Measurements from ENCODE around the gene HSPA1B. TPM values are rescaled to one million over a fixed set of nuclear protein-coding genes. Genes with fewer than 3 reads are reported as not detected.
"Not testable (repeated sequence)": the region's sequence is repeated elsewhere in the genome, so short reads cannot be mapped to it uniquely, and the experiment has no call there.

The HSPA1B gene
- total RNA-seq, 2 donors from 2014 or later = 31.6 to 44.9 TPM

DNA sequence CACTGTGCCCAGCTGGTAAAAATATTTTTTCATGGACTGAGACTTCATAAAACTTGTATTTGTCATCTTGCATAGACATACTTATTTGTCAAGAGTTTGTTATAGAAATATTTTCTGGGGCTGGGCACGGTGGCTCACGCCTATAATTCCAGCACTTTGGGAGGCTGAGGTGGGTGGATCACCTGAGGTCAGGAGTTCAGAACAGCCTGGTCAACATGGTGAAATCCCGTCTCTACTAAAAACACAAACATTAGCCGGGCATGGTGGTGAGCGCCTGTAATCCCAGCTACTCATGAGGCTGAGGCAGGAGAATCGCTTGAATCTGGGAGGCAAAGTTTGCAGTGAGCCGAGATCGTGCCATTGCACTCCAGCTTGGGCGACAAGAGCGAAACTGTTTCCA is 18.9 kb upstream of the HSPA1B start:
- not testable (repeated sequence) for ATAC-seq (replicated peaks in 1 of 2); H3K27me3 Mint-ChIP-seq (ENCODE audit: low read depth); H3K9me3 Mint-ChIP-seq; H3K27ac Mint-ChIP-seq; H3K36me3 Mint-ChIP-seq (ENCODE audit: insufficient read depth in 2 of 2); DNase-seq; H3K4me3 Mint-ChIP-seq
- H3K4me1 Mint-ChIP-seq (ENCODE audit: low read depth) = peaks cover 46% of the 10 kb centered on the region

DNA sequence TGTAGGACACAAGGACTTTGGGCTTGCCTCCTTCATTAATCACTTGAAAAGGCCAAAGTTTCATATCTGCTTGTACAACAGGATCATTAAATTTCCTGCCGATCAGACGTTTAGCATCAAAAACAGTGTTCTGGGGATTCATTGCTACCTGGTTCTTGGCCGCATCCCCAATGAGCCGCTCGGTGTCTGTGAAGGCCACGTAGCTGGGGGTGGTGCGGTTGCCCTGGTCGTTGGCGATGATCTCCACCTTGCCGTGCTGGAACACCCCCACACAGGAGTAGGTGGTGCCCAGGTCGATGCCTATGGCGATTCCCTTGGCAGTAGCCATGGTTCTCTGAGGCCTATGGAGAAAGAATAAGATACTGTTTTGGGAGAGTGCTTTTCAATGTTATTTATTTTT is 15.9 kb upstream of the HSPA1B start:
- peak overlapping the region; percentile 100 for H3K27ac Mint-ChIP-seq
- H3K4me1 Mint-ChIP-seq (ENCODE audit: low read depth) = peaks cover 27% of the 10 kb centered on the region
- H3K36me3 Mint-ChIP-seq (ENCODE audit: insufficient read depth in 2 of 2) = peaks cover 0 to 1% of the 10 kb centered on the region in 2 donors
- H3K27me3 Mint-ChIP-seq (ENCODE audit: low read depth) = no peaks in the 10 kb centered on the region
- ATAC-seq (replicated peaks in 1 of 2) (no peak), DNase-seq (no peak)
- no peaks in the 10 kb centered on the region for H3K9me3 Mint-ChIP-seq
- H3K4me3 Mint-ChIP-seq = peak overlapping the region in 1 of 2 donors; percentile 99

- Mint-ChIP-seq H3K4me1 (ENCODE audit: low read depth) (peaks cover 32% of the 10 kb centered on the region), H3K4me3 (peak overlapping the region; percentile 97 to 99), H3K27me3 (ENCODE audit: low read depth) (no peaks in the 10 kb centered on the region), H3K36me3 (ENCODE audit: insufficient read depth in 2 of 2) (peaks cover 0 to 1% of the 10 kb centered on the region in 2 donors), H3K9me3 (no peaks in the 10 kb centered on the region), H3K27ac (peak overlapping the region; percentile 100)
- ATAC-seq (replicated peaks in 1 of 2) (no peak), DNase-seq (no peak)
Observed at GRCh38 chr6:31813465-31813849, 14.1 kb upstream of the HSPA1B start.

DNA sequence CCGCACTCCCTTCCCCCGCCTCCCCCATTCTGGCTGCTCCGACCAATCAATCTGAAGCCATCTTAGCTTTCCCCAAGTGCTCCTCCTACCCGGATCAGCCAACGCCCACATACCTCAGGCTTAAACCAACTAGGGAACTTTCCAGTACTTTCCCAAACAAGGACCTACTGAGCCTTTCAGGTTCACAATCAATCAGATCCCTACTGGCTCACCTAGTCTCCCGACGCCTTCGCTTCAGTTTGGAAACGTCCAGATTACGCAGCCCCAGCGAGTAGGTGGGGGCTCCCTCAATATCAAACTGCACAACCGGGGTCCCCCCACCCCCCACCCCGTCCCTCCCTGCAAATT is 12.9 kb upstream of the HSPA1B start:
- H3K27ac Mint-ChIP-seq = peak overlapping the region; percentile 77

GRCh38 chr6:31815025-31815838 is 12.3 kb upstream of the HSPA1B start, which contains the start of the genes HSPA1A and HSPA1L:
TSS of gene HSPA1A (plus strand) at chr6:31815543. CDS start at chr6:31815757, 214 bp downstream.
TSS of gene HSPA1L (minus strand) at chr6:31815283. CDS start at chr6:31811972, 3,311 bp downstream.
- ATAC-seq (replicated peaks in 1 of 2) (peak; percentile 16 to 19), DNase-seq (peak; percentile 63 to 70)
- Mint-ChIP-seq H3K9me3 (no peaks in the 10 kb centered on the region), H3K4me1 (ENCODE audit: low read depth) (peaks cover 43% of the 10 kb centered on the region), H3K4me3 (peak within 1 kb of the TSS; percentile 97 to 99), H3K27me3 (ENCODE audit: low read depth) (no peaks in the 10 kb centered on the region), H3K36me3 (ENCODE audit: insufficient read depth in 2 of 2) (peaks cover 0 to 1% of the 10 kb centered on the region in 2 donors), H3K27ac (peak within 1 kb of the TSS; percentile 100)

More for the DNA sequence above, 12.9 kb upstream of the HSPA1B start:
- Mint-ChIP-seq H3K27me3 (ENCODE audit: low read depth) (no peaks in the 10 kb centered on the region), H3K36me3 (ENCODE audit: insufficient read depth in 2 of 2) (peaks cover 0 to 1% of the 10 kb centered on the region in 2 donors), H3K9me3 (no peaks in the 10 kb centered on the region), H3K4me1 (ENCODE audit: low read depth) (peaks cover 38% of the 10 kb centered on the region), H3K4me3 (peak overlapping the region; percentile 97 to 99)
- peak; percentile 71 to 76 for DNase-seq
- ATAC-seq (replicated peaks in 1 of 2) = peak; percentile 26 to 32

DNA sequence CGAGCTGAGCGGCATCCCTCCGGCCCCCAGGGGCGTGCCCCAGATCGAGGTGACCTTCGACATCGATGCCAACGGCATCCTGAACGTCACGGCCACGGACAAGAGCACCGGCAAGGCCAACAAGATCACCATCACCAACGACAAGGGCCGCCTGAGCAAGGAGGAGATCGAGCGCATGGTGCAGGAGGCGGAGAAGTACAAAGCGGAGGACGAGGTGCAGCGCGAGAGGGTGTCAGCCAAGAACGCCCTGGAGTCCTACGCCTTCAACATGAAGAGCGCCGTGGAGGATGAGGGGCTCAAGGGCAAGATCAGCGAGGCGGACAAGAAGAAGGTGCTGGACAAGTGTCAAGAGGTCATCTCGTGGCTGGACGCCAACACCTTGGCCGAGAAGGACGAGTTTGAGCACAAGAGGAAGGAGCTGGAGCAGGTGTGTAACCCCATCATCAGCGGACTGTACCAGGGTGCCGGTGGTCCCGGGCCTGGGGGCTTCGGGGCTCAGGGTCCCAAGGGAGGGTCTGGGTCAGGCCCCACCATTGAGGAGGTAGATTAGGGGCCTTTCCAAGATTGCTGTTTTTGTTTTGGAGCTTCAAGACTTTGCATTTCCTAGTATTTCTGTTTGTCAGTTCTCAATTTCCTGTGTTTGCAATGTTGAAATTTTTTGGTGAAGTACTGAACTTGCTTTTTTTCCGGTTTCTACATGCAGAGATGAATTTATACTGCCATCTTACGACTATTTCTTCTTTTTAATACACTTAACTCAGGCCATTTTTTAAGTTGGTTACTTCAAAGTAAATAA is 10.2 kb upstream of the HSPA1B start:
- H3K27me3 Mint-ChIP-seq (ENCODE audit: low read depth); H3K9me3 Mint-ChIP-seq; H3K36me3 Mint-ChIP-seq (ENCODE audit: insufficient read depth in 2 of 2); DNase-seq: not testable (repeated sequence)
- Mint-ChIP-seq H3K4me1 (ENCODE audit: low read depth) (peaks cover 54% of the 10 kb centered on the region), H3K27ac (peak overlapping the region; percentile 93), H3K4me3 (peak overlapping the region; percentile 84 to 98)
- ATAC-seq (replicated peaks in 1 of 2) = peak; percentile 17 to 33

GRCh38 chr6:31817929-31818511 is 9.5 kb upstream of the HSPA1B start:
- DNase-seq = peak in 1 of 2 donors; percentile 32
- not testable (repeated sequence) for ATAC-seq (replicated peaks in 1 of 2); H3K27me3 Mint-ChIP-seq (ENCODE audit: low read depth); H3K36me3 Mint-ChIP-seq (ENCODE audit: insufficient read depth in 2 of 2); H3K9me3 Mint-ChIP-seq
- Mint-ChIP-seq H3K27ac (peak overlapping the region; percentile 93), H3K4me3 (peak overlapping the region; percentile 84 to 98), H3K4me1 (ENCODE audit: low read depth) (peaks cover 54% of the 10 kb centered on the region)

DNA sequence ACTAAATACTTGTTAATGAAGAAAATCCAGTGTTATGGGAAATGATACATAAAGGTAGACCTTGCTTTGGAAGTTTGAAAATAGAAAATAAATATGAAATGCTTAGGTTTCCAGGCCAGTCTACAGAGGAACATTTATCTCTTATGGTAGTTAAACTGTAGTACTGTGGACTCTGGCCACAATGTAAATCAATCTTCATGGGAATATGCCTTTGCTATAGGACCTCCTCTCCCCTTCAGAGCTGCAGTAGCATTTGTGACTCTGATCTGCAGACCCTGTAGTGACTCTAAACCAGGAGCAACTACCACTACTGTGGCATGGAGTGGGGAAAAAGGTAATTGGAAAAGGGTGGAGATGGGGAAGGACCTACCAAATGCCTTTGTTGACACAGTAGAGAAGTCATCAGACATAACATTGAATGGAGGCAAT is 7.7 kb upstream of the HSPA1B start:
- ATAC-seq (replicated peaks in 1 of 2) = no peak
- H3K4me3 Mint-ChIP-seq = peak overlapping the region; percentile 42 to 67
- DNase-seq = no peak
- peaks cover 54% of the 10 kb centered on the region for H3K4me1 Mint-ChIP-seq (ENCODE audit: low read depth)
- no peaks in the 10 kb centered on the region for H3K9me3 Mint-ChIP-seq
- no peaks in the 10 kb centered on the region for H3K36me3 Mint-ChIP-seq (ENCODE audit: insufficient read depth in 2 of 2)
- peak overlapping the region; percentile 24 for H3K27ac Mint-ChIP-seq
- H3K27me3 Mint-ChIP-seq (ENCODE audit: low read depth) = no peaks in the 10 kb centered on the region

GRCh38 chr6:31820399-31820798 is 7.1 kb upstream of the HSPA1B start:
- Mint-ChIP-seq H3K4me3 (peak overlapping the region; percentile 88 to 96), H3K4me1 (ENCODE audit: low read depth) (peaks cover 59% of the 10 kb centered on the region)
- H3K9me3 Mint-ChIP-seq; H3K27me3 Mint-ChIP-seq (ENCODE audit: low read depth); H3K27ac Mint-ChIP-seq; H3K36me3 Mint-ChIP-seq (ENCODE audit: insufficient read depth in 2 of 2); DNase-seq; ATAC-seq (replicated peaks in 1 of 2): not testable (repeated sequence)

- peak; percentile 48 to 56 for ATAC-seq (replicated peaks in 1 of 2)
Observed at GRCh38 chr6:31821301-31822035, 6.1 kb upstream of the HSPA1B start.

DNA sequence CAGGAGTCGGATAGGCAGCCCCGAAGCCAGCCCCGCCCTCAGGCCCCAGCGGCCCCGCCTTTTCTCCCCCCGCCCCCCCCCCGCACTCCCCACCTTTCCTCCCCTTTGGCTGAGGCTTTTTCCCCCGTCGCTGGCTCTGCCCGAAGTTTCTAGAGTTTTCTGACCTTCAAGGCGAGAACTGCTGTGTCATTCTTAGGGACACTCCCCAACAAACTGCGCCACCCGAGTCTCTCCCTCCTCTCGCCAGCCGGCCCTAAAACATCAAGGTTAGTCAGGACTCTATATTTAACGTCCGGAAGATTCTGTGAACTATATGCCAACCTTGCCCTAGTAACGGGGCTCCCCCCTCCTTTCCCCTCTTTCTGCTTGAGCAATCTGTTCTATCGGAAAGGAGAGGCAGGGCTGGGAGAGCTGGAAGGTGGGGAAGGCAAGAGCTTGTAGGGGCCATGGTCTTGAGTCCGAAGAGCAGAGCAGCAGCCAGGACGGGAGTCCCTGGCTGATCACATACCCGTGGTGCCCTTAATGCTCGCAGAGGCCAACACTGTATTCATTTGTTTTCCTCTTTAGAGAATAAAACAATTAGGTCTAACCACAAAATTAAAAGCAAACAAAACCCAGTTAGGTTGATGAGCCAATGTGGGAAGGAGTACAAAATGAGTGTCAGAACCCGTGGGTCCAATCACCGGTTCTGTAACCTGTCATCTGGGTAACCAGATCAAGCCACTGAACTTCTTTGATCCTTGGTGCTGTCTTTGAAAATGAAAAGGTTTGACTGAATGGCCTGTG is 5.3 kb upstream of the HSPA1B start:
- DNase-seq (peak; percentile 66 to 69), ATAC-seq (replicated peaks in 1 of 2) (peak; percentile 50)
- H3K4me1 Mint-ChIP-seq (ENCODE audit: low read depth) = peaks cover 74% of the 10 kb centered on the region
- peak overlapping the region; percentile 82 for H3K27ac Mint-ChIP-seq
- peak overlapping the region; percentile 88 to 96 for H3K4me3 Mint-ChIP-seq
- no peaks in the 10 kb centered on the region for H3K36me3 Mint-ChIP-seq (ENCODE audit: insufficient read depth in 2 of 2)
- H3K9me3 Mint-ChIP-seq = no peaks in the 10 kb centered on the region
- H3K27me3 Mint-ChIP-seq (ENCODE audit: low read depth) = no peaks in the 10 kb centered on the region

More at GRCh38 chr6:31821301-31822035, 6.1 kb upstream of the HSPA1B start:
- H3K4me3 Mint-ChIP-seq = peak overlapping the region; percentile 88 to 96
- no peaks in the 10 kb centered on the region for H3K9me3 Mint-ChIP-seq
- peaks cover 67% of the 10 kb centered on the region for H3K4me1 Mint-ChIP-seq (ENCODE audit: low read depth)
- H3K36me3 Mint-ChIP-seq (ENCODE audit: insufficient read depth in 2 of 2) = no peaks in the 10 kb centered on the region
- DNase-seq = peak; percentile 80 to 85
- no peaks in the 10 kb centered on the region for H3K27me3 Mint-ChIP-seq (ENCODE audit: low read depth)
- peak overlapping the region; percentile 97 for H3K27ac Mint-ChIP-seq
